HepG2 (cell line): Measurements from ENCODE around the gene HSPA1L. TPM values are rescaled to one million over a fixed set of nuclear protein-coding genes. Genes with fewer than 3 reads are reported as not detected.

Experiments used
- AGO1 ChIP-seq: fragments of 200-400 bp; formaldehyde crosslinking; IDR thresholded peaks from 2 replicates; pipeline ENCODE4 v1.6.1; 2017; ENCODE audit warnings: mild to moderate bottlenecking, low read depth, low read length, moderate library complexity; ENCODE audit not compliant: poor library complexity, severe bottlenecking
- ARNT ChIP-seq: fragments of 450-650 bp; IDR thresholded peaks from 2 replicates; pipeline ENCODE4 v1.6.1; 2017
- ARNTL ChIP-seq: sonication (generic); formaldehyde crosslinking; IDR thresholded peaks from 2 replicates; pipeline ENCODE4 v1.4.0; 2020; ENCODE audit warnings: mild to moderate bottlenecking, missing genetic modification reagents
- BORCS8-MEF2B ChIP-seq: sonication (generic); formaldehyde crosslinking; IDR thresholded peaks from 2 replicates; pipeline ENCODE4 v1.8.0; 2022; ENCODE audit warnings: mild to moderate bottlenecking, missing genetic modification reagents
- ETV6 ChIP-seq: sonication (generic); formaldehyde crosslinking; conservative IDR thresholded peaks from 2 replicates; pipeline ENCODE4 v1.4.0; 2020; ENCODE audit warnings: missing genetic modification reagents
- FOXK1 ChIP-seq: sonication (generic); formaldehyde crosslinking; IDR thresholded peaks from 2 replicates; pipeline ENCODE4 v1.4.0; 2020; ENCODE audit warnings: low read depth, missing genetic modification reagents, borderline replicate concordance
- GATAD2A ChIP-seq: IDR thresholded peaks from 2 replicates; pipeline ENCODE4 v1.6.1; 2016
- ISL2 ChIP-seq: sonication (generic); formaldehyde crosslinking; IDR thresholded peaks from 2 replicates; pipeline ENCODE4 v1.5.0; 2020; ENCODE audit warnings: missing genetic modification reagents
- KDM5A ChIP-seq: fragments of 200-600 bp; sonication (generic); IDR thresholded peaks from 2 replicates; pipeline ENCODE4 v1.7.0; 2018; ENCODE audit warnings: antibody characterized with exemption, mild to moderate bottlenecking, low read length, borderline replicate concordance
- KLF6 ChIP-seq: IDR thresholded peaks from 2 replicates; pipeline ENCODE4 v1.8.0; 2016; ENCODE audit warnings: missing biosample characterization, missing genetic modification reagents
- KMT2A ChIP-seq: sonication (generic); formaldehyde crosslinking; IDR thresholded peaks from 2 replicates; pipeline ENCODE4 v1.4.0; 2020; ENCODE audit warnings: missing genetic modification reagents
- NFKB2 ChIP-seq: sonication (generic); formaldehyde crosslinking; IDR thresholded peaks from 2 replicates; pipeline ENCODE4 v1.4.0; 2020; ENCODE audit warnings: missing genetic modification reagents, borderline replicate concordance
- NFKBIZ ChIP-seq: IDR thresholded peaks from 2 replicates; pipeline ENCODE4 v1.6.1; 2018; ENCODE audit warnings: missing genetic modification reagents, missing compliant biosample characterization
- PAWR ChIP-seq: sonication (generic); formaldehyde crosslinking; IDR thresholded peaks from 2 replicates; pipeline ENCODE4 v1.4.0; 2020; ENCODE audit warnings: missing genetic modification reagents, mild to moderate bottlenecking, borderline replicate concordance
- SALL2 ChIP-seq: sonication (generic); formaldehyde crosslinking; IDR thresholded peaks from 2 replicates; pipeline ENCODE4 v1.8.1; 2023; ENCODE audit warnings: mild to moderate bottlenecking, missing genetic modification reagents, inconsistent platforms
- SYNCRIP ChIP-seq: fragments of 200-400 bp; formaldehyde crosslinking; IDR thresholded peaks from 2 replicates; pipeline ENCODE4 v1.6.1; 2018; ENCODE audit warnings: mild to moderate bottlenecking, low read depth, low read length; ENCODE audit not compliant: insufficient read depth
- YEATS2 ChIP-seq: sonication (generic); formaldehyde crosslinking; IDR thresholded peaks from 2 replicates; pipeline ENCODE4 v1.4.0; 2020; ENCODE audit warnings: missing genetic modification reagents, borderline replicate concordance
- YEATS4 ChIP-seq: sonication (generic); formaldehyde crosslinking; IDR thresholded peaks from 2 replicates; pipeline ENCODE4 v1.4.0; 2020; ENCODE audit warnings: missing genetic modification reagents, borderline replicate concordance
- ZNF350 ChIP-seq: sonication (generic); formaldehyde crosslinking; IDR thresholded peaks from 2 replicates; pipeline ENCODE4 v1.4.0; 2020; ENCODE audit warnings: mild to moderate bottlenecking, low read depth, missing genetic modification reagents, borderline replicate concordance
- ZNF567 ChIP-seq: sonication (generic); formaldehyde crosslinking; IDR thresholded peaks from 2 replicates; pipeline ENCODE4 v1.8.1; 2023; ENCODE audit warnings: mild to moderate bottlenecking, missing genetic modification reagents, borderline replicate concordance
- polyA plus RNA-seq, 8 experiments: library from polyadenylated mRNA; depleted of rRNA in 3 of 8; stranded (reverse) in 7 of 8; unstranded in 1 of 8; fragments of >200 nt; fragmentation: Illumina TruSeq in 4 of 8; extraction: Trizol in 4 of 8; gene quantifications; 2 replicates each; pipeline versions ENCODE4 v1.2.1 to v1.2.3, GENCODE V29; 2011 to 2016; ENCODE audit warnings: low read depth in 4 of 8, missing spikeins in 1 of 8, mixed read lengths in 1 of 8; ENCODE audit not compliant: insufficient read depth in 1 of 8
- total RNA-seq, 5 experiments: library from RNA; depleted of rRNA; stranded (reverse); fragments of >200 nt; fragmentation: Illumina TruSeq; extraction: Trizol; gene quantifications; 2 replicates each; pipeline ENCODE4 v1.2.3, GENCODE V29; 2016; ENCODE audit warnings: low read depth in 1 of 5
- TF ChIP-seq, protein P1 (sequence below): sonication (generic); formaldehyde crosslinking; IDR thresholded peaks from 2 replicates; pipeline ENCODE4 v1.9.0; 2021; ENCODE audit warnings: missing genetic modification reagents, borderline replicate concordance
- TF ChIP-seq, protein P2 (sequence below): IDR thresholded peaks from 2 replicates; pipeline ENCODE4 v1.4.0; 2020; ENCODE audit warnings: mild to moderate bottlenecking, missing genetic modification reagents
- TF ChIP-seq, protein P3 (sequence below): sonication (generic); formaldehyde crosslinking; IDR thresholded peaks from 2 replicates; pipeline ENCODE4 v1.4.0; 2020; ENCODE audit warnings: mild to moderate bottlenecking, missing genetic modification reagents
- TF ChIP-seq, protein P4 (sequence below), 2 experiments: fragments of 450-650 bp in 1 of 2; sonication (generic) in 1 of 2; formaldehyde crosslinking; IDR thresholded peaks; 2 replicates each; pipeline versions ENCODE4 v1.5.0 to v1.8.0; 2020 to 2022; ENCODE audit warnings: mild to moderate bottlenecking in 1 of 2, missing genetic modification reagents in 1 of 2

Gene HSPA1L
- total and polyA plus RNA-seq, 2 of the 13 experiments (the other 11 are each of a cell fraction or from before 2014, with no cell fraction given) = 0.55 to 1.0 TPM

DNA sequence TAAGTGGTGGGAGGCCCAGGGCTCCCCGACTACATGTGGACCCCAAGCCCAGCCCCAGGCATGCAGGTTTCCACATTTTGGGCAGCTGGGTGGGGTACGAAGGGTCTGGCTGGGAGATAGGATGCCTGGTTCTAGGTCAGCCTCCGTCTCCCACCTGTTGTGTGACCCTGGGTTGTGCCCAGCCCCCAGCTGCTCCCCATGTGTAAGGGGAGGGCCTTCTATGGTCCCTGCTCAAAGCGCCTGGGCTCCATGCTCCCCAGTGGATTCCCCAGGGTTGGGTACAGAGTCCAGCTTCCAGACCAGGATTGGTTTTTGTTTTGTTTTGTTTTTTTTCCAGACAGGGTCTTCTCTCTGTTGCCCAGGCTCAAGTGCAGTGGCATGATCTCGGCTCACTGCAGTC lies 36.9 kb downstream of the HSPA1L start (continued):
- TF ChIP-seq ISL2 (CRISPR knock-in tag) (0 out of 2 replicates have a peak, but pooled peaks have one; percentile 17), ZNF350 (CRISPR knock-in tag) (no peak), NFKBIZ (no peak), YEATS4 (no peak), BORCS8-MEF2B (no peak), ARNT (no peak), KLF6 (no peak), ETV6 (CRISPR knock-in tag) (no peak), GATAD2A (CRISPR knock-in tag) (no peak), PAWR (no peak), ZNF567 (no peak), SALL2 (CRISPR knock-in tag) (no peak), KDM5A (no peak), YEATS2 (CRISPR knock-in tag) (no peak), NFKB2 (CRISPR knock-in tag) (peak; percentile 25; the same call in 1 of the 2 replicates), SYNCRIP (no peak), KMT2A (CRISPR knock-in tag) (no peak), FOXK1 (CRISPR knock-in tag) (no peak), ARNTL (CRISPR knock-in tag) (no peak), AGO1 (no peak)
- TF ChIP-seq, protein P1, sequence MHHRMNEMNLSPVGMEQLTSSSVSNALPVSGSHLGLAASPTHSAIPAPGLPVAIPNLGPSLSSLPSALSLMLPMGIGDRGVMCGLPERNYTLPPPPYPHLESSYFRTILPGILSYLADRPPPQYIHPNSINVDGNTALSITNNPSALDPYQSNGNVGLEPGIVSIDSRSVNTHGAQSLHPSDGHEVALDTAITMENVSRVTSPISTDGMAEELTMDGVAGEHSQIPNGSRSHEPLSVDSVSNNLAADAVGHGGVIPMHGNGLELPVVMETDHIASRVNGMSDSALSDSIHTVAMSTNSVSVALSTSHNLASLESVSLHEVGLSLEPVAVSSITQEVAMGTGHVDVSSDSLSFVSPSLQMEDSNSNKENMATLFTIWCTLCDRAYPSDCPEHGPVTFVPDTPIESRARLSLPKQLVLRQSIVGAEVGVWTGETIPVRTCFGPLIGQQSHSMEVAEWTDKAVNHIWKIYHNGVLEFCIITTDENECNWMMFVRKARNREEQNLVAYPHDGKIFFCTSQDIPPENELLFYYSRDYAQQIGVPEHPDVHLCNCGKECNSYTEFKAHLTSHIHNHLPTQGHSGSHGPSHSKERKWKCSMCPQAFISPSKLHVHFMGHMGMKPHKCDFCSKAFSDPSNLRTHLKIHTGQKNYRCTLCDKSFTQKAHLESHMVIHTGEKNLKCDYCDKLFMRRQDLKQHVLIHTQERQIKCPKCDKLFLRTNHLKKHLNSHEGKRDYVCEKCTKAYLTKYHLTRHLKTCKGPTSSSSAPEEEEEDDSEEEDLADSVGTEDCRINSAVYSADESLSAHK = no peak
- TF ChIP-seq, protein P2, sequence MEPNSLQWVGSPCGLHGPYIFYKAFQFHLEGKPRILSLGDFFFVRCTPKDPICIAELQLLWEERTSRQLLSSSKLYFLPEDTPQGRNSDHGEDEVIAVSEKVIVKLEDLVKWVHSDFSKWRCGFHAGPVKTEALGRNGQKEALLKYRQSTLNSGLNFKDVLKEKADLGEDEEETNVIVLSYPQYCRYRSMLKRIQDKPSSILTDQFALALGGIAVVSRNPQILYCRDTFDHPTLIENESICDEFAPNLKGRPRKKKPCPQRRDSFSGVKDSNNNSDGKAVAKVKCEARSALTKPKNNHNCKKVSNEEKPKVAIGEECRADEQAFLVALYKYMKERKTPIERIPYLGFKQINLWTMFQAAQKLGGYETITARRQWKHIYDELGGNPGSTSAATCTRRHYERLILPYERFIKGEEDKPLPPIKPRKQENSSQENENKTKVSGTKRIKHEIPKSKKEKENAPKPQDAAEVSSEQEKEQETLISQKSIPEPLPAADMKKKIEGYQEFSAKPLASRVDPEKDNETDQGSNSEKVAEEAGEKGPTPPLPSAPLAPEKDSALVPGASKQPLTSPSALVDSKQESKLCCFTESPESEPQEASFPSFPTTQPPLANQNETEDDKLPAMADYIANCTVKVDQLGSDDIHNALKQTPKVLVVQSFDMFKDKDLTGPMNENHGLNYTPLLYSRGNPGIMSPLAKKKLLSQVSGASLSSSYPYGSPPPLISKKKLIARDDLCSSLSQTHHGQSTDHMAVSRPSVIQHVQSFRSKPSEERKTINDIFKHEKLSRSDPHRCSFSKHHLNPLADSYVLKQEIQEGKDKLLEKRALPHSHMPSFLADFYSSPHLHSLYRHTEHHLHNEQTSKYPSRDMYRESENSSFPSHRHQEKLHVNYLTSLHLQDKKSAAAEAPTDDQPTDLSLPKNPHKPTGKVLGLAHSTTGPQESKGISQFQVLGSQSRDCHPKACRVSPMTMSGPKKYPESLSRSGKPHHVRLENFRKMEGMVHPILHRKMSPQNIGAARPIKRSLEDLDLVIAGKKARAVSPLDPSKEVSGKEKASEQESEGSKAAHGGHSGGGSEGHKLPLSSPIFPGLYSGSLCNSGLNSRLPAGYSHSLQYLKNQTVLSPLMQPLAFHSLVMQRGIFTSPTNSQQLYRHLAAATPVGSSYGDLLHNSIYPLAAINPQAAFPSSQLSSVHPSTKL (CRISPR knock-in tag) = 0 out of 2 replicates have a peak, but pooled peaks have one; percentile 19
- TF ChIP-seq, protein P3, sequence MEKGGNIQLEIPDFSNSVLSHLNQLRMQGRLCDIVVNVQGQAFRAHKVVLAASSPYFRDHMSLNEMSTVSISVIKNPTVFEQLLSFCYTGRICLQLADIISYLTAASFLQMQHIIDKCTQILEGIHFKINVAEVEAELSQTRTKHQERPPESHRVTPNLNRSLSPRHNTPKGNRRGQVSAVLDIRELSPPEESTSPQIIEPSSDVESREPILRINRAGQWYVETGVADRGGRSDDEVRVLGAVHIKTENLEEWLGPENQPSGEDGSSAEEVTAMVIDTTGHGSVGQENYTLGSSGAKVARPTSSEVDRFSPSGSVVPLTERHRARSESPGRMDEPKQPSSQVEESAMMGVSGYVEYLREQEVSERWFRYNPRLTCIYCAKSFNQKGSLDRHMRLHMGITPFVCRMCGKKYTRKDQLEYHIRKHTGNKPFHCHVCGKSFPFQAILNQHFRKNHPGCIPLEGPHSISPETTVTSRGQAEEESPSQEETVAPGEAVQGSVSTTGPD (CRISPR knock-in tag) = no peak
- TF ChIP-seq, protein P4, sequence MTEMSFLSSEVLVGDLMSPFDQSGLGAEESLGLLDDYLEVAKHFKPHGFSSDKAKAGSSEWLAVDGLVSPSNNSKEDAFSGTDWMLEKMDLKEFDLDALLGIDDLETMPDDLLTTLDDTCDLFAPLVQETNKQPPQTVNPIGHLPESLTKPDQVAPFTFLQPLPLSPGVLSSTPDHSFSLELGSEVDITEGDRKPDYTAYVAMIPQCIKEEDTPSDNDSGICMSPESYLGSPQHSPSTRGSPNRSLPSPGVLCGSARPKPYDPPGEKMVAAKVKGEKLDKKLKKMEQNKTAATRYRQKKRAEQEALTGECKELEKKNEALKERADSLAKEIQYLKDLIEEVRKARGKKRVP (CRISPR knock-in tag; IDR thresholded peaks at IDR 0.05) = no peak
